HG03103 (cell line): ENCODE measurements around the gene GTF2F1.
"Not testable (repeated sequence)": the region's sequence is repeated elsewhere in the genome, so short reads cannot be mapped to it uniquely, and the experiment has no call there.

Experiments
- ATAC-seq: cut with Tn5 transposase; IDR thresholded peaks from one replicate; pipeline ENCODE4 v1.9.1; 2021; ENCODE audit warnings: low read depth; ENCODE audit not compliant: unreplicated experiment

The GTF2F1 gene

GRCh38 chr19:6393074-6393982 is at the start of gene GTF2F1:
TSS of gene GTF2F1 (minus strand) at chr19:6393164. CDS start at chr19:6392995, 169 bp downstream.
- ATAC-seq: peak; percentile 71

- no peak for ATAC-seq
Measured at GRCh38 chr19:6442087-6442688, 49.2 kb upstream of the GTF2F1 start.

- ATAC-seq: no peak
Measured at GRCh38 chr19:6440905-6441304, 47.9 kb upstream of the GTF2F1 start.

GRCh38 chr19:6439743-6440142 is 46.8 kb upstream of the GTF2F1 start:
- ATAC-seq: no peak

- ATAC-seq: no peak
Measured at GRCh38 chr19:6433663-6434062, 40.7 kb upstream of the GTF2F1 start, which contains the start of gene SLC25A41. TSS of gene SLC25A41 (minus strand) at chr19:6433763. CDS start at chr19:6433693, 70 bp downstream.

GRCh38 chr19:6433165-6433564 is 40.2 kb upstream of the GTF2F1 start:
- no peak for ATAC-seq

GRCh38 chr19:6431891-6432290 is 38.9 kb upstream of the GTF2F1 start:
- no peak for ATAC-seq

GRCh38 chr19:6429419-6430221 is 36.7 kb upstream of the GTF2F1 start:
- ATAC-seq: no peak

- ATAC-seq: not testable (repeated sequence)
Measured at GRCh38 chr19:6428692-6429418, 35.9 kb upstream of the GTF2F1 start.

GRCh38 chr19:6427131-6427530 is 34.2 kb upstream of the GTF2F1 start:
- no peak for ATAC-seq

- no peak for ATAC-seq
Measured at GRCh38 chr19:6425732-6426620, 33.0 kb upstream of the GTF2F1 start.

GRCh38 chr19:6424939-6425731 is 32.2 kb upstream of the GTF2F1 start:
- ATAC-seq: peak; percentile 84

GRCh38 chr19:6424195-6424938 is 31.4 kb upstream of the GTF2F1 start, which contains the start of gene KHSRP:
TSS of gene KHSRP (minus strand) at chr19:6424811. CDS start at chr19:6424701, 110 bp downstream.
- ATAC-seq: no peak

- no peak for ATAC-seq
Measured at GRCh38 chr19:6423499-6424194, 30.7 kb upstream of the GTF2F1 start.

GRCh38 chr19:6421075-6422014 is 28.4 kb upstream of the GTF2F1 start:
- no peak for ATAC-seq

GRCh38 chr19:6418562-6418932 is 25.6 kb upstream of the GTF2F1 start:
- ATAC-seq: no peak
